IMR-90 (cell line): ENCODE data around the gene HYDIN. TPM values are rescaled to one million over a fixed set of nuclear protein-coding genes. Genes with fewer than 3 reads are reported as not detected.

ENCODE experiments used
- polyA plus RNA-seq, 3 experiments: library from polyadenylated mRNA; depleted of rRNA; stranded (reverse); fragments of >200 nt; gene quantifications; 2 replicates each; pipeline ENCODE4 v1.2.3, GENCODE V29; 2012; ENCODE audit warnings: low replicate concordance in 1 of 3
- total RNA-seq: library from RNA; depleted of rRNA; stranded (reverse); fragments of >200 nt; gene quantifications from 2 replicates; pipeline ENCODE4 v1.2.3, GENCODE V29; 2012
- TF ChIP-seq, protein P1 (sequence below): conservative IDR thresholded peaks from 2 replicates; pipeline ENCODE4 v1.5.1; 2012; ENCODE audit warnings: mild to moderate bottlenecking, low read depth, low read length, improper control_type of control experiment

The HYDIN gene
- total and polyA plus RNA-seq, 2 of the 4 experiments (the other 2 are of a cell fraction) = 0.18 to 0.27 TPM

- TF ChIP-seq, protein P1, sequence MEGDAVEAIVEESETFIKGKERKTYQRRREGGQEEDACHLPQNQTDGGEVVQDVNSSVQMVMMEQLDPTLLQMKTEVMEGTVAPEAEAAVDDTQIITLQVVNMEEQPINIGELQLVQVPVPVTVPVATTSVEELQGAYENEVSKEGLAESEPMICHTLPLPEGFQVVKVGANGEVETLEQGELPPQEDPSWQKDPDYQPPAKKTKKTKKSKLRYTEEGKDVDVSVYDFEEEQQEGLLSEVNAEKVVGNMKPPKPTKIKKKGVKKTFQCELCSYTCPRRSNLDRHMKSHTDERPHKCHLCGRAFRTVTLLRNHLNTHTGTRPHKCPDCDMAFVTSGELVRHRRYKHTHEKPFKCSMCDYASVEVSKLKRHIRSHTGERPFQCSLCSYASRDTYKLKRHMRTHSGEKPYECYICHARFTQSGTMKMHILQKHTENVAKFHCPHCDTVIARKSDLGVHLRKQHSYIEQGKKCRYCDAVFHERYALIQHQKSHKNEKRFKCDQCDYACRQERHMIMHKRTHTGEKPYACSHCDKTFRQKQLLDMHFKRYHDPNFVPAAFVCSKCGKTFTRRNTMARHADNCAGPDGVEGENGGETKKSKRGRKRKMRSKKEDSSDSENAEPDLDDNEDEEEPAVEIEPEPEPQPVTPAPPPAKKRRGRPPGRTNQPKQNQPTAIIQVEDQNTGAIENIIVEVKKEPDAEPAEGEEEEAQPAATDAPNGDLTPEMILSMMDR = no peak
Observed at GRCh38 chr16:70788668-70789594, 441.6 kb downstream of the HYDIN start (continued).
